ENCODE data around the gene SLC20A1.
"Not testable (repeated sequence)": the region's sequence is repeated elsewhere in the genome, so short reads cannot be mapped to it uniquely, and the experiment has no call there.

GRCh38 chr2:112667540-112667939, 21.8 kb downstream of the SLC20A1 start:
- TF ChIP-seq TCF4 (CRISPR knock-in tag; IDR thresholded peaks at IDR 0.05; ENCODE audit: borderline replicate concordance); SNAI2 (CRISPR knock-in tag; IDR thresholded peaks at IDR 0.05); ZFP3 (CRISPR knock-in tag; IDR thresholded peaks at IDR 0.05); CSDC2 (CRISPR knock-in tag; IDR thresholded peaks at IDR 0.05); ZNF8 (CRISPR knock-in tag; IDR thresholded peaks at IDR 0.05); ZFP30 (CRISPR knock-in tag; IDR thresholded peaks at IDR 0.05); CREB5 (CRISPR knock-in tag; IDR thresholded peaks at IDR 0.05; ENCODE audit: low read depth); OSR1 (CRISPR knock-in tag; IDR thresholded peaks at IDR 0.05): not testable (repeated sequence)
